KBM-7 (cell line): ENCODE results near the gene CCDC9.

Source experiments
- DNase-seq: peaks from one replicate; pipeline ENCODE4 v3.0.0-alpha.2; 2015
- in situ Hi-C: fragments of 300-500 bp; cut with MboI; formaldehyde crosslinking; loops from 2 replicates; pipeline ENCODE4 v1.14.3; 2020; ENCODE audit warnings: low sequenced_read_pairs, low pct_unique_long_range_greater_than_20kb, mixed read lengths

Gene CCDC9

GRCh38 chr19:47319923-47320871 is 63.9 kb downstream of the CCDC9 start:
- DNase-seq: no peak

More at GRCh38 chr19:47319923-47320871, 63.9 kb downstream of the CCDC9 start:
- in situ Hi-C loops: no loop called here
